Measurements from ENCODE around the gene PTPRG.

Gene PTPRG

GRCh38 chr3:62255758-62256157 lies 694.4 kb downstream of the PTPRG start:
- H2AFZ ChIP-seq (ENCODE audit: insufficient read depth, low read length, poor library complexity): no peak overlapping the region
- no peak overlapping the region for H3K27ac ChIP-seq (ENCODE audit: low read depth, low read length)
- no peaks in the 10 kb centered on the region for H3K4me1 ChIP-seq (ENCODE audit: control insufficient read depth in 1 of 2, insufficient read depth in 2 of 2, low read length in 2 of 2)
- no peaks in the 10 kb centered on the region for H3K9me3 ChIP-seq (ENCODE audit: insufficient read depth, low read depth, low read length)
- no peak overlapping the region for H2BK5ac ChIP-seq (ENCODE audit: low read depth, low read length, poor library complexity)
- no peak overlapping the region for H4K91ac ChIP-seq (ENCODE audit: low read depth, low read length)
- no CpG with 5 or more reads among the region's 2 CpGs for WGBS (ENCODE audit: extremely low coverage, insufficient coverage, insufficient read length)
- H3K79me1 ChIP-seq (ENCODE audit: low read length): no peaks in the 10 kb centered on the region
- no peak for DNase-seq
- H4K12ac ChIP-seq (ENCODE audit: low read depth, low read length): no peak overlapping the region
- no peak overlapping the region for H3K9ac ChIP-seq (ENCODE audit: low read length)
- no peak overlapping the region for H3K18ac ChIP-seq (ENCODE audit: low read length)
- no peak overlapping the region for H3K4me2 ChIP-seq (ENCODE audit: low read length)
- H2BK120ac ChIP-seq (ENCODE audit: insufficient read depth, low read length, poor library complexity): no peak overlapping the region
- no peak overlapping the region for H3K4ac ChIP-seq (ENCODE audit: low read depth, low read length)
- H3K79me2 ChIP-seq (ENCODE audit: control insufficient read depth, insufficient read depth, low read length, poor library complexity): no peaks in the 10 kb centered on the region
- H4K8ac ChIP-seq (ENCODE audit: low read depth, low read length): no peak overlapping the region
- H3K23ac ChIP-seq (ENCODE audit: low read length): no peak overlapping the region
- H2AK5ac ChIP-seq (ENCODE audit: low read length): no peak overlapping the region
- H3K36me3 ChIP-seq (ENCODE audit: control insufficient read depth in 1 of 2, insufficient read depth in 2 of 2, low read length in 2 of 2): no peaks in the 10 kb centered on the region
- H3K4me3 ChIP-seq (ENCODE audit: low read depth, low read length): no peak overlapping the region
- H2BK12ac ChIP-seq (ENCODE audit: low read length): no peak overlapping the region
- no peaks in the 10 kb centered on the region for H3K27me3 ChIP-seq (ENCODE audit: insufficient read depth, low read length)
- H3K14ac ChIP-seq (ENCODE audit: low read length): no peak overlapping the region

GRCh38 chr3:62259924-62260323 lies 698.6 kb downstream of the PTPRG start:
- Histone ChIP-seq H2BK12ac (ENCODE audit: low read length) (no peak overlapping the region), H4K8ac (ENCODE audit: low read depth, low read length) (no peak overlapping the region), H3K79me2 (ENCODE audit: control insufficient read depth, insufficient read depth, low read length, poor library complexity) (no peaks in the 10 kb centered on the region), H2AK5ac (ENCODE audit: low read length) (no peak overlapping the region), H3K18ac (ENCODE audit: low read length) (no peak overlapping the region), H2AFZ (ENCODE audit: insufficient read depth, low read length, poor library complexity) (no peak overlapping the region), H3K27me3 (ENCODE audit: insufficient read depth, low read length) (no peaks in the 10 kb centered on the region), H2BK5ac (ENCODE audit: low read depth, low read length, poor library complexity) (no peak overlapping the region), H4K91ac (ENCODE audit: low read depth, low read length) (no peak overlapping the region), H2BK120ac (ENCODE audit: insufficient read depth, low read length, poor library complexity) (no peak overlapping the region), H3K14ac (ENCODE audit: low read length) (no peak overlapping the region), H3K4me1 (ENCODE audit: control insufficient read depth in 1 of 2, insufficient read depth in 2 of 2, low read length in 2 of 2) (no peaks in the 10 kb centered on the region), H4K12ac (ENCODE audit: low read depth, low read length) (no peak overlapping the region), H3K4me2 (ENCODE audit: low read length) (no peak overlapping the region), H3K9me3 (ENCODE audit: insufficient read depth, low read depth, low read length) (no peaks in the 10 kb centered on the region), H3K4me3 (ENCODE audit: low read depth, low read length) (no peak overlapping the region), H3K4ac (ENCODE audit: low read depth, low read length) (no peak overlapping the region), H3K23ac (ENCODE audit: low read length) (no peak overlapping the region), H3K9ac (ENCODE audit: low read length) (no peak overlapping the region), H3K27ac (ENCODE audit: low read depth, low read length) (no peak overlapping the region), H3K36me3 (ENCODE audit: control insufficient read depth in 1 of 2, insufficient read depth in 2 of 2, low read length in 2 of 2) (peaks cover 2% of the 10 kb centered on the region in 2 experiments), H3K79me1 (ENCODE audit: low read length) (no peaks in the 10 kb centered on the region)
- WGBS (ENCODE audit: extremely low coverage, insufficient coverage, insufficient read length): no CpG with 5 or more reads among the region's 3 CpGs
- DNase-seq: no peak

- no peak for DNase-seq
- Histone ChIP-seq H3K4me3 (ENCODE audit: low read depth, low read length) (no peak overlapping the region), H3K36me3 (ENCODE audit: control insufficient read depth in 1 of 2, insufficient read depth in 2 of 2, low read length in 2 of 2) (peaks cover 2% of the 10 kb centered on the region in 2 experiments), H4K91ac (ENCODE audit: low read depth, low read length) (no peak overlapping the region), H3K4me1 (ENCODE audit: control insufficient read depth in 1 of 2, insufficient read depth in 2 of 2, low read length in 2 of 2) (no peaks in the 10 kb centered on the region), H2AK5ac (ENCODE audit: low read length) (no peak overlapping the region), H4K8ac (ENCODE audit: low read depth, low read length) (no peak overlapping the region), H3K4me2 (ENCODE audit: low read length) (no peak overlapping the region), H3K27ac (ENCODE audit: low read depth, low read length) (no peak overlapping the region), H2BK12ac (ENCODE audit: low read length) (no peak overlapping the region), H3K4ac (ENCODE audit: low read depth, low read length) (no peak overlapping the region), H2AFZ (ENCODE audit: insufficient read depth, low read length, poor library complexity) (no peak overlapping the region), H3K23ac (ENCODE audit: low read length) (no peak overlapping the region), H3K9ac (ENCODE audit: low read length) (no peak overlapping the region), H4K12ac (ENCODE audit: low read depth, low read length) (no peak overlapping the region), H2BK120ac (ENCODE audit: insufficient read depth, low read length, poor library complexity) (no peak overlapping the region), H3K14ac (ENCODE audit: low read length) (no peak overlapping the region), H2BK5ac (ENCODE audit: low read depth, low read length, poor library complexity) (no peak overlapping the region), H3K18ac (ENCODE audit: low read length) (no peak overlapping the region), H3K79me2 (ENCODE audit: control insufficient read depth, insufficient read depth, low read length, poor library complexity) (no peaks in the 10 kb centered on the region), H3K27me3 (ENCODE audit: insufficient read depth, low read length) (no peaks in the 10 kb centered on the region), H3K9me3 (ENCODE audit: insufficient read depth, low read depth, low read length) (no peaks in the 10 kb centered on the region), H3K79me1 (ENCODE audit: low read length) (no peaks in the 10 kb centered on the region)
- no CpG with 5 or more reads among the region's 1 CpG for WGBS (ENCODE audit: extremely low coverage, insufficient coverage, insufficient read length)
Observed at GRCh38 chr3:62260655-62261054, 699.3 kb downstream of the PTPRG start.

GRCh38 chr3:62261121-62261520 lies 699.8 kb downstream of the PTPRG start:
- Histone ChIP-seq H3K23ac (ENCODE audit: low read length) (no peak overlapping the region), H3K36me3 (ENCODE audit: control insufficient read depth in 1 of 2, insufficient read depth in 2 of 2, low read length in 2 of 2) (peaks cover 2% of the 10 kb centered on the region in 2 experiments), H3K9ac (ENCODE audit: low read length) (no peak overlapping the region), H2AK5ac (ENCODE audit: low read length) (no peak overlapping the region), H3K14ac (ENCODE audit: low read length) (no peak overlapping the region), H2BK5ac (ENCODE audit: low read depth, low read length, poor library complexity) (no peak overlapping the region), H3K4me2 (ENCODE audit: low read length) (no peak overlapping the region), H2AFZ (ENCODE audit: insufficient read depth, low read length, poor library complexity) (no peak overlapping the region), H3K79me2 (ENCODE audit: control insufficient read depth, insufficient read depth, low read length, poor library complexity) (no peaks in the 10 kb centered on the region), H3K27ac (ENCODE audit: low read depth, low read length) (no peak overlapping the region), H3K4me3 (ENCODE audit: low read depth, low read length) (no peak overlapping the region), H3K4ac (ENCODE audit: low read depth, low read length) (no peak overlapping the region), H2BK120ac (ENCODE audit: insufficient read depth, low read length, poor library complexity) (no peak overlapping the region), H3K79me1 (ENCODE audit: low read length) (no peaks in the 10 kb centered on the region), H4K91ac (ENCODE audit: low read depth, low read length) (no peak overlapping the region), H4K12ac (ENCODE audit: low read depth, low read length) (no peak overlapping the region), H3K27me3 (ENCODE audit: insufficient read depth, low read length) (no peaks in the 10 kb centered on the region), H3K4me1 (ENCODE audit: control insufficient read depth in 1 of 2, insufficient read depth in 2 of 2, low read length in 2 of 2) (no peaks in the 10 kb centered on the region), H3K9me3 (ENCODE audit: insufficient read depth, low read depth, low read length) (no peaks in the 10 kb centered on the region), H3K18ac (ENCODE audit: low read length) (no peak overlapping the region), H4K8ac (ENCODE audit: low read depth, low read length) (no peak overlapping the region), H2BK12ac (ENCODE audit: low read length) (no peak overlapping the region)
- no peak for DNase-seq
- WGBS (ENCODE audit: extremely low coverage, insufficient coverage, insufficient read length): no CpG with 5 or more reads among the region's 3 CpGs
